Neural cell (in vitro differentiated cells): ENCODE measurements around the gene CNTNAP2. TPM values are rescaled to one million over a fixed set of nuclear protein-coding genes. Genes with fewer than 3 reads are reported as not detected.

ENCODE experiments used
- H2AFZ ChIP-seq: fragments of 200-600, 300-800 bp; sonication (generic), shearing (Covaris generic); 2 replicates; pipeline ENCODE4 v1.6.0; 2014; ENCODE audit warnings: low read depth, mild to moderate bottlenecking, antibody characterized with exemption, low read length, moderate library complexity
- H3F3A ChIP-seq: fragments of 200-600 bp; shearing (Covaris generic); 2 replicates; pipeline ENCODE4 v1.6.1; 2016; ENCODE audit warnings: mild to moderate bottlenecking, moderate library complexity, mixed read lengths, antibody characterized with exemption, low read length; ENCODE audit not compliant: insufficient read depth, poor library complexity, severe bottlenecking
- H3K27ac ChIP-seq: fragments of 200-600, 300-800 bp; sonication (generic), shearing (Covaris generic); 2 replicates; pipeline ENCODE4 v1.5.1; 2014; ENCODE audit warnings: mild to moderate bottlenecking, low read length, moderate library complexity
- H3K27me3 ChIP-seq: fragments of 300-800, 200-600 bp; sonication (generic), shearing (Covaris generic); 2 replicates; pipeline ENCODE4 v1.6.0; 2014; ENCODE audit warnings: mild to moderate bottlenecking, low read depth, low read length, moderate library complexity; ENCODE audit not compliant: insufficient read depth
- H3K36me3 ChIP-seq: fragments of 300-800, 200-600 bp; sonication (generic), shearing (Covaris generic); 2 replicates; pipeline ENCODE4 v1.5.1; 2014; ENCODE audit warnings: mild to moderate bottlenecking, antibody characterized with exemption, low read length, moderate library complexity; ENCODE audit not compliant: insufficient read depth
- H3K4me2 ChIP-seq: fragments of 300-800, 200-600 bp; sonication (generic), shearing (Covaris generic); 2 replicates; pipeline ENCODE4 v1.6.0; 2014; ENCODE audit warnings: mild to moderate bottlenecking, low read length
- H3K4me3 ChIP-seq: fragments of 300-800, 200-600 bp; sonication (generic), shearing (Covaris generic); 2 replicates; pipeline ENCODE4 v1.5.1; 2014; ENCODE audit warnings: mild to moderate bottlenecking, low read length, moderate library complexity
- H3K79me2 ChIP-seq: fragments of 200-600 bp; shearing (Covaris generic); replicated peaks from 2 replicates; pipeline ENCODE4 v1.6.0; 2014; ENCODE audit warnings: mild to moderate bottlenecking, low read length, moderate library complexity; ENCODE audit not compliant: insufficient read depth
- H3K9ac ChIP-seq: fragments of 300-800, 200-600 bp; sonication (generic), shearing (Covaris generic); 2 replicates; pipeline ENCODE4 v1.6.1; 2016; ENCODE audit warnings: mild to moderate bottlenecking, low read length, mixed read lengths
- H3K9me2 ChIP-seq: fragments of 200-600 bp; shearing (Covaris generic); 2 replicates; pipeline ENCODE4 v1.6.1; 2016; ENCODE audit warnings: mild to moderate bottlenecking, low read length, mixed read lengths; ENCODE audit not compliant: insufficient read depth
- H3K9me3 ChIP-seq: fragments of 200-600, 300-800 bp; sonication (generic), shearing (Covaris generic); 2 replicates; pipeline ENCODE4 v1.6.1; 2016; ENCODE audit warnings: mild to moderate bottlenecking, mixed run types, low read length, moderate library complexity, mixed read lengths
- H4K20me1 ChIP-seq: fragments of 200-600 bp; shearing (Covaris generic); 2 replicates; pipeline ENCODE4 v1.6.1; 2016; ENCODE audit warnings: mild to moderate bottlenecking, mixed run types; ENCODE audit not compliant: insufficient read depth
- CTCF ChIP-seq: fragments of 450-650 bp; IDR thresholded peaks from 2 replicates; pipeline ENCODE4 v1.5.1; 2014; ENCODE audit warnings: antibody characterized with exemption, mild to moderate bottlenecking, moderate library complexity; ENCODE audit not compliant: poor library complexity, severe bottlenecking
- EZH2 ChIP-seq: fragments of 200-600, 300-800 bp; shearing (Covaris generic), sonication (generic); IDR thresholded peaks from 2 replicates; pipeline ENCODE4 v1.6.1; 2014; ENCODE audit warnings: antibody characterized with exemption, low read length, borderline replicate concordance, mild to moderate bottlenecking; ENCODE audit not compliant: insufficient read depth, poor library complexity, severe bottlenecking
- MXI1 ChIP-seq: fragments of 450-650 bp; conservative IDR thresholded peaks from 2 replicates; pipeline ENCODE4 v1.6.1; 2014; ENCODE audit warnings: antibody characterized with exemption, mild to moderate bottlenecking; ENCODE audit not compliant: poor library complexity, severe bottlenecking
- POLR2AphosphoS5 ChIP-seq: IDR thresholded peaks from 2 replicates; pipeline ENCODE4 v1.6.1; 2012
- RAD21 ChIP-seq: fragments of 450-650 bp; conservative IDR thresholded peaks from 2 replicates; pipeline ENCODE4 v1.6.1; 2014; ENCODE audit warnings: antibody characterized with exemption, mild to moderate bottlenecking, moderate library complexity
- REST ChIP-seq: IDR thresholded peaks from 2 replicates; pipeline ENCODE4 v1.6.1; 2012; ENCODE audit warnings: borderline replicate concordance
- TAF1 ChIP-seq: IDR thresholded peaks from 2 replicates; pipeline ENCODE4 v1.6.1; 2012; ENCODE audit warnings: low read depth
- polyA plus RNA-seq: library from polyadenylated mRNA; depleted of rRNA; stranded (reverse); fragments of >200 nt; gene quantifications from 2 replicates; pipeline ENCODE4 v1.2.3, GENCODE V29; 2014

The CNTNAP2 gene
- polyA plus RNA-seq, 1 donor from 2014 or later, result 276 TPM

- H3K9me3 ChIP-seq, result no peaks in the 10 kb centered on the region
- H3K27me3 ChIP-seq, result no peaks in the 10 kb centered on the region
- H4K20me1 ChIP-seq, result no peaks in the 10 kb centered on the region
- no peak overlapping the region for H3K27ac ChIP-seq
- H3K4me2 ChIP-seq, result no peak overlapping the region
- H3K9ac ChIP-seq, result no peak overlapping the region
- H3K36me3 ChIP-seq, result no peaks in the 10 kb centered on the region
- no peaks in the 10 kb centered on the region for H3F3A ChIP-seq
- H2AFZ ChIP-seq, result no peak overlapping the region
- no peak overlapping the region for H3K4me3 ChIP-seq
- TF ChIP-seq MXI1 (no peak), REST (no peak), TAF1 (no peak), EZH2 (no peak), CTCF (no peak), RAD21 (no peak)
- H3K79me2 ChIP-seq, result no peaks in the 10 kb centered on the region
- H3K9me2 ChIP-seq, result no peaks in the 10 kb centered on the region
These were observed 1547.9 kb downstream of the CNTNAP2 start for GRCh38 chr7:147664541-147664940.

GRCh38 chr7:147670759-147671158 lies 1554.2 kb downstream of the CNTNAP2 start:
- no peaks in the 10 kb centered on the region for H3K36me3 ChIP-seq
- H3F3A ChIP-seq, result no peaks in the 10 kb centered on the region
- H3K27ac ChIP-seq, result no peak overlapping the region
- H3K9me2 ChIP-seq, result no peaks in the 10 kb centered on the region
- no peaks in the 10 kb centered on the region for H4K20me1 ChIP-seq
- no peak overlapping the region for H2AFZ ChIP-seq
- H3K4me3 ChIP-seq, result no peak overlapping the region
- no peak overlapping the region for H3K9ac ChIP-seq
- no peaks in the 10 kb centered on the region for H3K79me2 ChIP-seq
- no peaks in the 10 kb centered on the region for H3K9me3 ChIP-seq
- TF ChIP-seq EZH2 (no peak), RAD21 (no peak), POLR2AphosphoS5 (no peak), CTCF (no peak)
- H3K4me2 ChIP-seq, result no peak overlapping the region
- H3K27me3 ChIP-seq, result no peaks in the 10 kb centered on the region
